HepG2 (cell line): ENCODE measurements around the gene ITGB7. TPM values are rescaled to one million over a fixed set of nuclear protein-coding genes. Genes with fewer than 3 reads are reported as not detected.

ENCODE experiments used
- ATAC-seq: fragments of 200-7000 bp; cut with Tn5 transposase; 3 replicates; pipeline ENCODE4 v1.9.1; 2020; ENCODE audit warnings: mild to moderate bottlenecking, moderate library complexity
- BruUV-seq: library from RNA; stranded (reverse); fragments of 400-500 nt; replicated peaks from 2 replicates; lab custom pipeline; 2021; lab: Mats Ljungman, UMichigan
- CTCF ChIA-PET: fragments of 300-600 bp; formaldehyde crosslinking; extraction: SDS; loops from one replicate; lab custom pipeline; 2021; ENCODE audit warnings: low total read pairs, inconsistent platforms, low intra/inter-chr PET ratio; lab: Yijun Ruan, JAX
- POLR2A ChIA-PET: fragments of 350-600 bp; sonication (Branson Sonifier 250); formaldehyde crosslinking; loops from one replicate; lab custom pipeline; 2020; ENCODE audit warnings: antibody characterized with exemption, inconsistent platforms; lab: Yijun Ruan, JAX
- DNase-seq: peaks from one replicate; pipeline ENCODE4 v3.0.0-alpha.2; 2015; ENCODE audit warnings: low spot score
- FAIRE-seq: peaks from 3 replicates; lab custom pipeline; 2011; peaks lifted over from hg19 to GRCh38; lab: Jason Lieb, UNC
- H2AFZ ChIP-seq: one replicate; pipeline ENCODE4 v1.6.1; 2011; ENCODE audit warnings: low read length, inconsistent platforms
- H3K27ac ChIP-seq: fragments of 300-600 bp; 3 replicates; pipeline ENCODE4 v1.8.0; 2011; ENCODE audit warnings: mixed run types, mild to moderate bottlenecking, mixed read lengths, low read length, inconsistent platforms; ENCODE audit not compliant: insufficient read depth; ENCODE audit errors: extremely low read length
- H3K27me3 ChIP-seq, 2 experiments: fragments of 200-600 bp in 1 of 2; 2 replicates in 1 of 2; 3 replicates in 1 of 2; pipeline versions ENCODE4 v1.6.0 to v1.8.0; 2011; ENCODE audit warnings: low read length in 2 of 2, mild to moderate bottlenecking in 2 of 2, moderate library complexity in 2 of 2, inconsistent platforms in 1 of 2; ENCODE audit not compliant: insufficient read depth in 2 of 2, control insufficient read depth in 1 of 2
- H3K36me3 ChIP-seq, 2 experiments: fragments of 200-600 bp in 1 of 2; replicated peaks in 1 of 2; 2 replicates in 1 of 2; 3 replicates in 1 of 2; pipeline versions ENCODE4 v1.5.1 to v1.8.0; 2011; ENCODE audit warnings: low read length in 2 of 2, inconsistent platforms in 1 of 2; ENCODE audit not compliant: insufficient read depth in 2 of 2, control insufficient read depth in 1 of 2
- H3K4me1 ChIP-seq: 2 replicates; pipeline ENCODE4 v1.5.1; 2012; ENCODE audit warnings: low read length, inconsistent platforms; ENCODE audit not compliant: insufficient read depth
- H3K4me2 ChIP-seq: 2 replicates; pipeline ENCODE4 v1.6.0; 2011; ENCODE audit warnings: low read depth, low read length, inconsistent platforms
- H3K4me3 ChIP-seq, 3 experiments: fragments of 200-600 bp in 1 of 3; sonication (generic), shearing (Covaris generic) in 1 of 3; replicated peaks in 1 of 3; 2 replicates each; pipeline ENCODE4 v1.5.1; 2011 to 2016; ENCODE audit warnings: low read length in 3 of 3, inconsistent platforms in 2 of 3, low read depth in 2 of 3, mild to moderate bottlenecking in 2 of 3, control low read depth in 1 of 3, mixed read lengths in 1 of 3; ENCODE audit not compliant: insufficient read depth in 1 of 3
- H3K79me2 ChIP-seq: one replicate; pipeline ENCODE4 v1.6.1; 2011; ENCODE audit warnings: low read length, inconsistent platforms; ENCODE audit not compliant: insufficient read depth
- H3K9ac ChIP-seq: 2 replicates; pipeline ENCODE4 v1.6.0; 2011; ENCODE audit warnings: mild to moderate bottlenecking, low read depth, low read length, inconsistent platforms; ENCODE audit not compliant: insufficient read depth
- H3K9me3 ChIP-seq: 2 replicates; pipeline ENCODE4 v1.5.1; 2012; ENCODE audit warnings: mild to moderate bottlenecking, low read length
- H4K20me1 ChIP-seq: 2 replicates; pipeline ENCODE4 v1.6.0; 2011; ENCODE audit warnings: inconsistent platforms, mild to moderate bottlenecking, low read length, moderate library complexity; ENCODE audit not compliant: insufficient read depth
- CREB1 ChIP-seq, 2 experiments: fragments of 450-650 bp in 1 of 2; IDR thresholded peaks; 2 replicates each; pipeline ENCODE4 v1.6.1; 2016 to 2017; ENCODE audit warnings: control low read depth in 1 of 2, mild to moderate bottlenecking in 1 of 2, missing compliant biosample characterization in 1 of 2, missing genetic modification characterization in 1 of 2
- GATA4 ChIP-seq: sonication (generic); IDR thresholded peaks from 2 replicates; pipeline ENCODE4 v1.6.1; 2016; ENCODE audit warnings: antibody characterized with exemption, low read depth, borderline replicate concordance
- HOXA5 ChIP-seq: sonication (generic); formaldehyde crosslinking; IDR thresholded peaks from 2 replicates; pipeline ENCODE4 v1.4.0; 2020; ENCODE audit warnings: missing genetic modification reagents
- RFX3 ChIP-seq: IDR thresholded peaks from 2 replicates; pipeline ENCODE4 v1.6.1; 2016; ENCODE audit warnings: missing biosample characterization, missing genetic modification reagents
- SNAI1 ChIP-seq: sonication (generic); formaldehyde crosslinking; IDR thresholded peaks from 2 replicates; pipeline ENCODE4 v1.5.0; 2020; ENCODE audit warnings: mild to moderate bottlenecking, missing genetic modification reagents, borderline replicate concordance
- SOX6 ChIP-seq, 2 experiments: fragments of 450-650 bp in 1 of 2; sonication (generic) in 1 of 2; formaldehyde crosslinking in 1 of 2; IDR thresholded peaks; 2 replicates each; pipeline versions ENCODE4 v1.4.0 to v1.6.1; 2017 to 2020; ENCODE audit warnings: antibody characterized with exemption in 1 of 2, mild to moderate bottlenecking in 1 of 2, missing genetic modification reagents in 1 of 2
- TRIM24 ChIP-seq: sonication (generic); formaldehyde crosslinking; IDR thresholded peaks from 2 replicates; pipeline ENCODE4 v1.8.0; 2022; ENCODE audit warnings: mild to moderate bottlenecking, missing genetic modification reagents
- TSC22D2 ChIP-seq: sonication (generic); formaldehyde crosslinking; IDR thresholded peaks from 2 replicates; pipeline ENCODE4 v1.5.1; 2020; ENCODE audit warnings: missing genetic modification reagents, mild to moderate bottlenecking, borderline replicate concordance
- ZBTB8A ChIP-seq: sonication (generic); formaldehyde crosslinking; IDR thresholded peaks from 2 replicates; pipeline ENCODE4 v1.4.0; 2020; ENCODE audit warnings: mild to moderate bottlenecking, low read depth, missing genetic modification reagents, borderline replicate concordance
- ZFP1 ChIP-seq: IDR thresholded peaks from 2 replicates; pipeline ENCODE4 v1.6.1; 2016
- ZFP90 ChIP-seq: sonication (generic); formaldehyde crosslinking; IDR thresholded peaks from 2 replicates; pipeline ENCODE4 v1.8.0; 2022; ENCODE audit warnings: missing genetic modification reagents, mild to moderate bottlenecking, inconsistent platforms, borderline replicate concordance
- ZNF382 ChIP-seq: sonication (generic); formaldehyde crosslinking; IDR thresholded peaks from 2 replicates; pipeline ENCODE4 v1.5.0; 2020; ENCODE audit warnings: missing genetic modification reagents, mild to moderate bottlenecking, borderline replicate concordance
- ZNF589 ChIP-seq: sonication (generic); formaldehyde crosslinking; conservative IDR thresholded peaks from 2 replicates; pipeline ENCODE4 v1.8.0; 2022; ENCODE audit warnings: mild to moderate bottlenecking, moderate library complexity, missing genetic modification reagents
- ZNF605 ChIP-seq: sonication (generic); formaldehyde crosslinking; IDR thresholded peaks from 2 replicates; pipeline ENCODE4 v1.8.0; 2022; ENCODE audit warnings: mild to moderate bottlenecking, missing genetic modification reagents
- ZNF720 ChIP-seq: sonication (generic); formaldehyde crosslinking; IDR thresholded peaks from 2 replicates; pipeline ENCODE4 v1.4.0; 2020; ENCODE audit warnings: missing genetic modification reagents
- ZNF737 ChIP-seq: sonication (generic); formaldehyde crosslinking; IDR thresholded peaks from 2 replicates; pipeline ENCODE4 v1.5.0; 2020; ENCODE audit warnings: missing genetic modification reagents, mild to moderate bottlenecking, borderline replicate concordance
- ZNF773 ChIP-seq: sonication (generic); formaldehyde crosslinking; IDR thresholded peaks from 2 replicates; pipeline ENCODE4 v1.4.0; 2020; ENCODE audit warnings: missing genetic modification reagents, borderline replicate concordance
- WGBS: methylation state at CpG from one replicate; pipeline ENCODE4 v1.1.6; 2017; ENCODE audit warnings: low lambda C conversion rate; 5-methylcytosine and 5-hydroxymethylcytosine counted together
- in situ Hi-C: cut with HindIII; loops from 2 replicates; pipeline ENCODE4 v1.10.0; 2017; ENCODE audit warnings: low pct_unique_long_range_greater_than_20kb; ENCODE audit not compliant: extremely low pct_ligation_motif_present
- intact Hi-C: fragments of 100-400 bp; cut with micrococcal nuclease; formaldehyde crosslinking; loops from one replicate; pipeline ENCODE4 v1.10.0; 2022; ENCODE audit not compliant: unreplicated experiment
- polyA plus RNA-seq, 8 experiments: library from polyadenylated mRNA; depleted of rRNA in 3 of 8; stranded (reverse) in 7 of 8; unstranded in 1 of 8; fragments of >200 nt; fragmentation: Illumina TruSeq in 4 of 8; extraction: Trizol in 4 of 8; gene quantifications; 2 replicates each; pipeline versions ENCODE4 v1.2.1 to v1.2.3, GENCODE V29; 2011 to 2016; ENCODE audit warnings: low read depth in 4 of 8, missing spikeins in 1 of 8, mixed read lengths in 1 of 8; ENCODE audit not compliant: insufficient read depth in 1 of 8
- total RNA-seq, 5 experiments: library from RNA; depleted of rRNA; stranded (reverse); fragments of >200 nt; fragmentation: Illumina TruSeq; extraction: Trizol; gene quantifications; 2 replicates each; pipeline ENCODE4 v1.2.3, GENCODE V29; 2016; ENCODE audit warnings: low read depth in 1 of 5
- TF ChIP-seq, protein P1 (sequence below): sonication (generic); formaldehyde crosslinking; IDR thresholded peaks from 2 replicates; pipeline ENCODE4 v1.5.0; 2020; ENCODE audit warnings: mild to moderate bottlenecking, low read depth, missing genetic modification reagents, borderline replicate concordance

The ITGB7 gene
- total and polyA plus RNA-seq, 2 of the 13 experiments (the other 11 are each of a cell fraction or from before 2014, with no cell fraction given), result 0.16 to 0.18 TPM

DNA sequence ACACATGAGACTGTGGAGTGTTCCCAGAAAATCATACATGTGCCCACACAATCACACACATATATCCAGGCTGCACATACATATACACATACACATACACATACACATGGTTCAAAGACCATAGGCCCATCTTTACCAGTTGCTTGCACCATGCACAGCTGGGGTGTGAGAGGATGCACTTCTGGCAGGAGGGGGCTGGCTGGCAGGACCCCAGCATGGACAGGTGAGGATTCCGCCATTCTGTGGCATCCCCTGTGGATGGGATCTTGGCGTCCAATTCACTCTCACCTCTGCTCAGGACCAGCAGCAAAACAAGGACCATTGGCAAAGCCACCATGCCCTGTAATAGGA is 7.0 kb downstream of the ITGB7 start:
- no peak for DNase-seq
- WGBS, result 50% methylated on average over 1 of the region's 2 CpGs
- peaks cover 45% of the 10 kb centered on the region for H3K4me1 ChIP-seq
- H3K9me3 ChIP-seq, result no peaks in the 10 kb centered on the region
- in situ Hi-C loops, result no loop called here
- no peak overlapping the region for H3K9ac ChIP-seq
- intact Hi-C loops, result no loop called here
- 0 out of 5 replicates have a peak, but pooled peaks cover 0 to 2% of the 10 kb centered on the region in 2 experiments for H3K27me3 ChIP-seq
- no peaks in the 10 kb centered on the region for H3K36me3 ChIP-seq
- BruUV-seq, result no TSS peak
- POLR2A ChIA-PET, result interaction anchor here (0.9 kb wide), 1 partner anchor 121 kb away, joined by 3 read pairs; the partner anchor contains the start of gene AAAS
- H3K79me2 ChIP-seq, result no peaks in the 10 kb centered on the region
- no peak for ATAC-seq
- no peak overlapping the region for H2AFZ ChIP-seq
- no peaks in the 10 kb centered on the region for H4K20me1 ChIP-seq
- no peak overlapping the region for H3K27ac ChIP-seq
- H3K4me3 ChIP-seq, result no peak overlapping the region
- CTCF ChIA-PET, result no interaction called here
- H3K4me2 ChIP-seq, result no peak overlapping the region
- TF ChIP-seq SNAI1 (CRISPR knock-in tag) (no peak), TRIM24 (CRISPR knock-in tag) (no peak), ZFP1 (CRISPR knock-in tag) (no peak), GATA4 (no peak), CREB1 (IDR thresholded peaks at IDR 0.05) (no peak), CREB1 (CRISPR knock-in tag; IDR thresholded peaks at IDR 0.05) (no peak), ZNF382 (no peak), RFX3 (CRISPR knock-in tag) (no peak), ZNF737 (CRISPR knock-in tag) (no peak), HOXA5 (CRISPR knock-in tag) (no peak), ZNF720 (no peak), SOX6 (IDR thresholded peaks at IDR 0.05) (no peak), SOX6 (CRISPR knock-in tag; IDR thresholded peaks at IDR 0.05) (no peak), ZNF773 (CRISPR knock-in tag) (no peak), ZNF589 (CRISPR knock-in tag) (no peak), ZFP90 (CRISPR knock-in tag) (no peak), ZNF605 (CRISPR knock-in tag) (no peak), ZBTB8A (CRISPR knock-in tag) (no peak), TSC22D2 (CRISPR knock-in tag) (no peak)
- TF ChIP-seq, protein P1, sequence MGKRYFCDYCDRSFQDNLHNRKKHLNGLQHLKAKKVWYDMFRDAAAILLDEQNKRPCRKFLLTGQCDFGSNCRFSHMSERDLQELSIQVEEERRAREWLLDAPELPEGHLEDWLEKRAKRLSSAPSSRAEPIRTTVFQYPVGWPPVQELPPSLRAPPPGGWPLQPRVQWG (CRISPR knock-in tag), result no peak
- FAIRE-seq, result no peak
